C4-2B (cell line): ENCODE results near the gene KCNMA1.

Source experiments
- CTCF ChIP-seq: fragments of 450-650 bp; conservative IDR thresholded peaks from 2 replicates; pipeline ENCODE4 v1.5.1; 2017; ENCODE audit warnings: mild to moderate bottlenecking
- ZFX ChIP-seq: fragments of 450-650 bp; IDR thresholded peaks from 2 replicates; pipeline ENCODE4 v1.6.1; 2017

- no peak for TF ChIP-seq CTCF
- TF ChIP-seq ZFX, result no peak
Observed at GRCh38 chr10:77647543-77648293, 10.1 kb upstream of the KCNMA1 start.
